Measurements from ENCODE around the gene IRF2. TPM values are rescaled to one million over a fixed set of nuclear protein-coding genes. Genes with fewer than 3 reads are reported as not detected.

Gene IRF2
- polyA plus RNA-seq, 1 donor (not counting 4 experiments of a cell fraction or from before 2014, with no cell fraction given): 23.8 TPM

GRCh38 chr4:184349283-184350039 lies 124.9 kb downstream of the IRF2 start:
- Histone ChIP-seq H3K4me3 (ENCODE audit: control insufficient read depth in 2 of 3, extremely low read depth in 1 of 3, insufficient read depth in 2 of 3, low read depth in 1 of 3, low read length in 3 of 3) (no peak overlapping the region), H3K4me1 (ENCODE audit: control insufficient read depth, extremely low read depth, insufficient read depth, low read length) (peaks cover 22% of the 10 kb centered on the region), H3K9me3 (ENCODE audit: control insufficient read depth, low read depth, low read length) (no peaks in the 10 kb centered on the region), H3K4me2 (ENCODE audit: control insufficient read depth, extremely low read depth, insufficient read depth, low read depth, low read length) (no peak overlapping the region), H3K36me3 (ENCODE audit: control insufficient read depth in 2 of 2, extremely low read depth in 1 of 2, insufficient read depth in 2 of 2, low read length in 2 of 2) (no peaks in the 10 kb centered on the region), H3K27ac (ENCODE audit: control insufficient read depth, insufficient read depth, low read length) (no peak overlapping the region), H3K9me1 (ENCODE audit: control insufficient read depth, extremely low read depth, insufficient read depth, low read length) (no peaks in the 10 kb centered on the region), H2AFZ (ENCODE audit: control insufficient read depth, low read length) (no peak overlapping the region), H4K20me1 (ENCODE audit: control insufficient read depth, extremely low read depth, insufficient read depth, low read length) (no peaks in the 10 kb centered on the region), H3K27me3 (ENCODE audit: control insufficient read depth, extremely low read depth, insufficient read depth, low read length) (no peaks in the 10 kb centered on the region), H3K79me2 (ENCODE audit: control insufficient read depth, insufficient read depth, low read length) (no peaks in the 10 kb centered on the region), H3K9ac (ENCODE audit: control insufficient read depth, extremely low read depth, insufficient read depth, low read length) (no peak overlapping the region)
- DNase-seq (ENCODE audit: low read depth, low spot score): no peak
- dilution Hi-C loops (cut with MboI; ENCODE audit: extremely low pct_ligation_motif_present, low sequenced_read_pairs): no loop called here
- FAIRE-seq: no peak
- TF ChIP-seq EZH2 (IDR thresholded peaks at IDR 0.05; ENCODE audit: low read length) (no peak), CTCF (optimal IDR thresholded peaks at IDR 0.05 in 1 of 3, IDR thresholded peaks at IDR 0.05 in 1 of 3, conservative IDR thresholded peaks at IDR 0.05 in 1 of 3; ENCODE audit: extremely low read depth in 1 of 3, insufficient read depth in 2 of 3, low read length in 3 of 3) (no peak)

- dilution Hi-C loops (cut with MboI; ENCODE audit: extremely low pct_ligation_motif_present, low sequenced_read_pairs): no loop called here
- no peak for FAIRE-seq
These were observed 125.8 kb downstream of the IRF2 start for GRCh38 chr4:184348311-184349233.

More at GRCh38 chr4:184348311-184349233, 125.8 kb downstream of the IRF2 start:
- Histone ChIP-seq H3K9me1 (ENCODE audit: control insufficient read depth, extremely low read depth, insufficient read depth, low read length) (no peaks in the 10 kb centered on the region), H3K4me3 (ENCODE audit: control insufficient read depth in 2 of 3, extremely low read depth in 1 of 3, insufficient read depth in 2 of 3, low read depth in 1 of 3, low read length in 3 of 3) (peak overlapping the region in 1 of 3 experiments; percentile 37), H3K36me3 (ENCODE audit: control insufficient read depth in 2 of 2, extremely low read depth in 1 of 2, insufficient read depth in 2 of 2, low read length in 2 of 2) (no peaks in the 10 kb centered on the region), H3K27me3 (ENCODE audit: control insufficient read depth, extremely low read depth, insufficient read depth, low read length) (no peaks in the 10 kb centered on the region), H3K9me3 (ENCODE audit: control insufficient read depth, low read depth, low read length) (no peaks in the 10 kb centered on the region), H3K4me2 (ENCODE audit: control insufficient read depth, extremely low read depth, insufficient read depth, low read depth, low read length) (peak overlapping the region; percentile 85), H3K4me1 (ENCODE audit: control insufficient read depth, extremely low read depth, insufficient read depth, low read length) (peaks cover 22% of the 10 kb centered on the region), H3K79me2 (ENCODE audit: control insufficient read depth, insufficient read depth, low read length) (no peaks in the 10 kb centered on the region), H3K27ac (ENCODE audit: control insufficient read depth, insufficient read depth, low read length) (peak overlapping the region; percentile 84), H2AFZ (ENCODE audit: control insufficient read depth, low read length) (peak overlapping the region; percentile 71), H3K9ac (ENCODE audit: control insufficient read depth, extremely low read depth, insufficient read depth, low read length) (peak overlapping the region; percentile 70), H4K20me1 (ENCODE audit: control insufficient read depth, extremely low read depth, insufficient read depth, low read length) (no peaks in the 10 kb centered on the region)
- TF ChIP-seq EZH2 (IDR thresholded peaks at IDR 0.05; ENCODE audit: low read length) (no peak), CTCF (optimal IDR thresholded peaks at IDR 0.05 in 1 of 3, IDR thresholded peaks at IDR 0.05 in 1 of 3, conservative IDR thresholded peaks at IDR 0.05 in 1 of 3; ENCODE audit: extremely low read depth in 1 of 3, insufficient read depth in 2 of 3, low read length in 3 of 3) (no peak)
- no peak for DNase-seq (ENCODE audit: low read depth, low spot score)
